Measurements from ENCODE around the gene ABI3BP. TPM values are rescaled to one million over a fixed set of nuclear protein-coding genes. Genes with fewer than 3 reads are reported as not detected.

ABI3BP gene
- total and polyA plus RNA-seq, 10 of the 15 experiments (the other 5 are each of a cell fraction or from before 2014, with no cell fraction given) = 0.03 to 0.42 (median 0.11) TPM; not detected in 4

DNA sequence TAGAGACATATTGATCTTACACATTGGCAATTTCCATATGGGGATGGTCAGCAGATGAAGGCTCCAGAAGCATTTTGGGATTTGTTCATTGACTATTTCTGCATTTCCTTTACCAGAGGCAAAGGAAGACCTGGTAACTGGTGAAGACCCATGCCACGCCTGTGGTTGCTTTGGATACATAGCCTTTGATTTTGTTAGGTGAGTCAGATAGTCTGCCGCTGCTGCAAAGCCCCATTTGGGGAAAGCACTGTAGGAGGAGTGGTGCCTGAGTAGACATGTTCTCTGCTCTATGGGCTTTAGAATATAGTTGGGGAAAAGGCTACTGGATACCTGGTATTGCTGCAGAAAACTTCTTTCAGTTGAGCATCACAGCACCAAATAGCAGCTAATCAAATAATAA is 227.2 kb downstream of the ABI3BP start (continued):
- TF ChIP-seq, protein P1, sequence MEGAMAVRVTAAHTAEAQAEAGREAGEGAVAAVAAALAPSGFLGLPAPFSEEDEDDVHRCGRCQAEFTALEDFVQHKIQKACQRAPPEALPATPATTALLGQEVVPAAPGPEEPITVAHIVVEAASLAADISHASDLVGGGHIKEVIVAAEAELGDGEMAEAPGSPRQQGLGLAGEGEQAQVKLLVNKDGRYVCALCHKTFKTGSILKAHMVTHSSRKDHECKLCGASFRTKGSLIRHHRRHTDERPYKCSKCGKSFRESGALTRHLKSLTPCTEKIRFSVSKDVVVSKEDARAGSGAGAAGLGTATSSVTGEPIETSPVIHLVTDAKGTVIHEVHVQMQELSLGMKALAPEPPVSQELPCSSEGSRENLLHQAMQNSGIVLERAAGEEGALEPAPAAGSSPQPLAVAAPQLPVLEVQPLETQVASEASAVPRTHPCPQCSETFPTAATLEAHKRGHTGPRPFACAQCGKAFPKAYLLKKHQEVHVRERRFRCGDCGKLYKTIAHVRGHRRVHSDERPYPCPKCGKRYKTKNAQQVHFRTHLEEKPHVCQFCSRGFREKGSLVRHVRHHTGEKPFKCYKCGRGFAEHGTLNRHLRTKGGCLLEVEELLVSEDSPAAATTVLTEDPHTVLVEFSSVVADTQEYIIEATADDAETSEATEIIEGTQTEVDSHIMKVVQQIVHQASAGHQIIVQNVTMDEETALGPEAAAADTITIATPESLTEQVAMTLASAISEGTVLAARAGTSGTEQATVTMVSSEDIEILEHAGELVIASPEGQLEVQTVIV (IDR thresholded peaks at IDR 0.05; ENCODE audit: borderline replicate concordance, partially characterized antibody) = no peak
- TF ChIP-seq RAD21 (IDR thresholded peaks at IDR 0.05; ENCODE audit: insufficient read depth, low read depth, low read length) = no peak

DNA sequence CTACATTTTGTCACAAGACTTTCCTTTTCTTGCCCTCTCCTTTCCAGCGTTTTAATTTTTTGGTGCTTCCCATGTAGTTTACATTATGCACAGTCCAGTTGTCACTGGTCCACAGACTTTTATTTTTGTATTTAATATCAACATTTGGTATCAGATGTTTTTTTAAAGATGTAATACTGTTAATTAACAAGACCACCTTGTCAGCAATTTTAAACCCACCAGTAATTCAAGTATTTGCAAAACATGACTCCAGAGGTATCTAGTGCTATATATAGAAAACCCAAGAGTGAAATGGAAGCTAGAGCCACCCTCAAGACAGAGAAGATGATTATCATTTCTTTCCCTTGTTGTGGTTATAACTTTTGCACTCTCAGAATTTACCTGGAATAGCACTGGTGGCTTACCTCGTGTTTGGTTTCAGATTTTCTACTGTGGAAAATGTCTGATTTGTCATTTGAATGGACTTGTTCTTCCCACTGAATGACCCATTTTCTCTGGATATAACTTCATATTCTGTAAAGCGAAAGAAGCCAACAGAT is 227.7 kb downstream of the ABI3BP start:
- ATAC-seq (no peak), DNase-seq (ENCODE audit: low read depth, low spot score) (no peak), FAIRE-seq (no peak)
- Histone ChIP-seq H3K36me3 (ENCODE audit: control insufficient read depth in 2 of 2, insufficient read depth in 2 of 2, low read length in 1 of 2) (no peaks in the 10 kb centered on the region), H3K79me2 (ENCODE audit: control insufficient read depth, insufficient read depth, low read length) (no peaks in the 10 kb centered on the region), H3K4me2 (ENCODE audit: control insufficient read depth, insufficient read depth) (no peak overlapping the region), H3K4me3 (no peak overlapping the region), H3K27ac (ENCODE audit: control insufficient read depth, insufficient read depth) (no peak overlapping the region), H3K9me3 (replicated peaks; ENCODE audit: control insufficient read depth, insufficient read depth, low read length) (no peaks in the 10 kb centered on the region), H3K9ac (ENCODE audit: control insufficient read depth, insufficient read depth, low read length) (no peak overlapping the region), H3K4me1 (ENCODE audit: control insufficient read depth, insufficient read depth, low read length) (no peaks in the 10 kb centered on the region), H4K20me1 (ENCODE audit: control insufficient read depth, insufficient read depth) (no peaks in the 10 kb centered on the region), H2AFZ (ENCODE audit: control insufficient read depth, low read depth, low read length) (no peak overlapping the region), H3K27me3 (replicated peaks in 1 of 2; ENCODE audit: control insufficient read depth in 2 of 2, insufficient read depth in 2 of 2, low read length in 1 of 2) (no peaks in the 10 kb centered on the region)
- ChIA-PET CTCF (no interaction called here), SMC1A (ENCODE audit: uncharacterized antibody, unreplicated experiment) (interaction anchor here (1.4 kb wide), 1 partner anchor 11 kb away, joined by 3 read pairs; no protein-coding TSS in a partner anchor), POLR2A (no interaction called here), RAD21 (ENCODE audit: unreplicated experiment) (no interaction called here)
- BruUV-seq (replicated peaks) = no TSS peak
- in situ Hi-C loops (cut with MboI) (no loop called here), intact Hi-C loops (cut with micrococcal nuclease; ENCODE audit: unreplicated experiment) (no loop called here)
- 75% methylated on average over 3 of the region's 3 CpGs for WGBS (ENCODE audit: insufficient coverage, insufficient replicate concordance, low lambda C conversion rate, missing lambda C conversion rate)
- no peak for TF ChIP-seq LARP7 (IDR thresholded peaks at IDR 0.05)
